Measurements from ENCODE around the gene CCNYL1.

DNA sequence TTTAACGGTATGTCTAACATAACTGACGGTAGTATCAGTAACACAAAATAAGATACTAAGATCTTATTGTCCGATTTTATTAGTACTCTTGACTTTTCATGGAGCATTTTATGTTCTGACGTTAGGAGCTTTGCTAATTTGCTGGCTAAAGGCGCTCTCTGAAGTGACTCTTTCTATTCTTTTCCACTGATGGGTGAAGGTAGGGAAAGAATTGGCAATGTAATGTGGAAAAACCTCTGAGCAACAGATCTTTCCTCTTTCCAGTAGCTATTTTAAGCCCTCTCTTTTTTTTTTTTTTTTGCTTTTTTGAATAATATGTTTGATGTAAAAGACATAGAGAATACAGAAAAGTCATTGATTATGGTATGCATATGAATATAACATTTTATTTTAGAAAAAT, 4.6 kb downstream of the CCNYL1 start:
- TF ChIP-seq, protein P1, sequence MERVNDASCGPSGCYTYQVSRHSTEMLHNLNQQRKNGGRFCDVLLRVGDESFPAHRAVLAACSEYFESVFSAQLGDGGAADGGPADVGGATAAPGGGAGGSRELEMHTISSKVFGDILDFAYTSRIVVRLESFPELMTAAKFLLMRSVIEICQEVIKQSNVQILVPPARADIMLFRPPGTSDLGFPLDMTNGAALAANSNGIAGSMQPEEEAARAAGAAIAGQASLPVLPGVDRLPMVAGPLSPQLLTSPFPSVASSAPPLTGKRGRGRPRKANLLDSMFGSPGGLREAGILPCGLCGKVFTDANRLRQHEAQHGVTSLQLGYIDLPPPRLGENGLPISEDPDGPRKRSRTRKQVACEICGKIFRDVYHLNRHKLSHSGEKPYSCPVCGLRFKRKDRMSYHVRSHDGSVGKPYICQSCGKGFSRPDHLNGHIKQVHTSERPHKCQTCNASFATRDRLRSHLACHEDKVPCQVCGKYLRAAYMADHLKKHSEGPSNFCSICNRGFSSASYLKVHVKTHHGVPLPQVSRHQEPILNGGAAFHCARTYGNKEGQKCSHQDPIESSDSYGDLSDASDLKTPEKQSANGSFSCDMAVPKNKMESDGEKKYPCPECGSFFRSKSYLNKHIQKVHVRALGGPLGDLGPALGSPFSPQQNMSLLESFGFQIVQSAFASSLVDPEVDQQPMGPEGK (CRISPR knock-in tag; IDR thresholded peaks at IDR 0.05; ENCODE audit: borderline replicate concordance) = no peak
- TF ChIP-seq, protein P2, sequence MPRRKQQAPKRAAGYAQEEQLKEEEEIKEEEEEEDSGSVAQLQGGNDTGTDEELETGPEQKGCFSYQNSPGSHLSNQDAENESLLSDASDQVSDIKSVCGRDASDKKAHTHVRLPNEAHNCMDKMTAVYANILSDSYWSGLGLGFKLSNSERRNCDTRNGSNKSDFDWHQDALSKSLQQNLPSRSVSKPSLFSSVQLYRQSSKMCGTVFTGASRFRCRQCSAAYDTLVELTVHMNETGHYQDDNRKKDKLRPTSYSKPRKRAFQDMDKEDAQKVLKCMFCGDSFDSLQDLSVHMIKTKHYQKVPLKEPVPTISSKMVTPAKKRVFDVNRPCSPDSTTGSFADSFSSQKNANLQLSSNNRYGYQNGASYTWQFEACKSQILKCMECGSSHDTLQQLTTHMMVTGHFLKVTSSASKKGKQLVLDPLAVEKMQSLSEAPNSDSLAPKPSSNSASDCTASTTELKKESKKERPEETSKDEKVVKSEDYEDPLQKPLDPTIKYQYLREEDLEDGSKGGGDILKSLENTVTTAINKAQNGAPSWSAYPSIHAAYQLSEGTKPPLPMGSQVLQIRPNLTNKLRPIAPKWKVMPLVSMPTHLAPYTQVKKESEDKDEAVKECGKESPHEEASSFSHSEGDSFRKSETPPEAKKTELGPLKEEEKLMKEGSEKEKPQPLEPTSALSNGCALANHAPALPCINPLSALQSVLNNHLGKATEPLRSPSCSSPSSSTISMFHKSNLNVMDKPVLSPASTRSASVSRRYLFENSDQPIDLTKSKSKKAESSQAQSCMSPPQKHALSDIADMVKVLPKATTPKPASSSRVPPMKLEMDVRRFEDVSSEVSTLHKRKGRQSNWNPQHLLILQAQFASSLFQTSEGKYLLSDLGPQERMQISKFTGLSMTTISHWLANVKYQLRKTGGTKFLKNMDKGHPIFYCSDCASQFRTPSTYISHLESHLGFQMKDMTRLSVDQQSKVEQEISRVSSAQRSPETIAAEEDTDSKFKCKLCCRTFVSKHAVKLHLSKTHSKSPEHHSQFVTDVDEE (CRISPR knock-in tag; IDR thresholded peaks at IDR 0.05) = no peak
- no peak for TF ChIP-seq TOX (CRISPR knock-in tag; IDR thresholded peaks at IDR 0.05; ENCODE audit: borderline replicate concordance)
- no peak for TF ChIP-seq ISL1 (CRISPR knock-in tag; IDR thresholded peaks at IDR 0.05)
- no peak for TF ChIP-seq ZNF70 (CRISPR knock-in tag; IDR thresholded peaks at IDR 0.05)
- no peak for TF ChIP-seq ZC3H10 (CRISPR knock-in tag; IDR thresholded peaks at IDR 0.05)
- no peak for TF ChIP-seq ZNF8 (CRISPR knock-in tag; IDR thresholded peaks at IDR 0.05)
- TF ChIP-seq ZFP3 (CRISPR knock-in tag; IDR thresholded peaks at IDR 0.05) = no peak
